HepG2 (cell line): Measurements from ENCODE around the gene ADGRL3. TPM values are rescaled to one million over a fixed set of nuclear protein-coding genes. Genes with fewer than 3 reads are reported as not detected.
"Not testable (repeated sequence)": the region's sequence is repeated elsewhere in the genome, so short reads cannot be mapped to it uniquely, and the experiment has no call there.

Source experiments
- ATAC-seq: fragments of 200-7000 bp; cut with Tn5 transposase; 3 replicates; pipeline ENCODE4 v1.9.1; 2020; ENCODE audit warnings: mild to moderate bottlenecking, moderate library complexity
- BruUV-seq: library from RNA; stranded (reverse); fragments of 400-500 nt; replicated peaks from 2 replicates; lab custom pipeline; 2021; lab: Mats Ljungman, UMichigan
- CTCF ChIA-PET: fragments of 300-600 bp; formaldehyde crosslinking; extraction: SDS; loops from one replicate; lab custom pipeline; 2021; ENCODE audit warnings: low total read pairs, inconsistent platforms, low intra/inter-chr PET ratio; lab: Yijun Ruan, JAX
- POLR2A ChIA-PET: fragments of 350-600 bp; sonication (Branson Sonifier 250); formaldehyde crosslinking; loops from one replicate; lab custom pipeline; 2020; ENCODE audit warnings: antibody characterized with exemption, inconsistent platforms; lab: Yijun Ruan, JAX
- DNase-seq: peaks from one replicate; pipeline ENCODE4 v3.0.0-alpha.2; 2015; ENCODE audit warnings: low spot score
- FAIRE-seq: peaks from 3 replicates; lab custom pipeline; 2011; peaks lifted over from hg19 to GRCh38; lab: Jason Lieb, UNC
- H2AFZ ChIP-seq: one replicate; pipeline ENCODE4 v1.6.1; 2011; ENCODE audit warnings: low read length, inconsistent platforms
- H3K27ac ChIP-seq: fragments of 300-600 bp; 3 replicates; pipeline ENCODE4 v1.8.0; 2011; ENCODE audit warnings: mixed run types, mild to moderate bottlenecking, mixed read lengths, low read length, inconsistent platforms; ENCODE audit not compliant: insufficient read depth; ENCODE audit errors: extremely low read length
- H3K27me3 ChIP-seq, 2 experiments: fragments of 200-600 bp in 1 of 2; 2 replicates in 1 of 2; 3 replicates in 1 of 2; pipeline versions ENCODE4 v1.6.0 to v1.8.0; 2011; ENCODE audit warnings: low read length in 2 of 2, mild to moderate bottlenecking in 2 of 2, moderate library complexity in 2 of 2, inconsistent platforms in 1 of 2; ENCODE audit not compliant: insufficient read depth in 2 of 2, control insufficient read depth in 1 of 2
- H3K36me3 ChIP-seq, 2 experiments: fragments of 200-600 bp in 1 of 2; replicated peaks in 1 of 2; 2 replicates in 1 of 2; 3 replicates in 1 of 2; pipeline versions ENCODE4 v1.5.1 to v1.8.0; 2011; ENCODE audit warnings: low read length in 2 of 2, inconsistent platforms in 1 of 2; ENCODE audit not compliant: insufficient read depth in 2 of 2, control insufficient read depth in 1 of 2
- H3K4me1 ChIP-seq: 2 replicates; pipeline ENCODE4 v1.5.1; 2012; ENCODE audit warnings: low read length, inconsistent platforms; ENCODE audit not compliant: insufficient read depth
- H3K4me2 ChIP-seq: 2 replicates; pipeline ENCODE4 v1.6.0; 2011; ENCODE audit warnings: low read depth, low read length, inconsistent platforms
- H3K4me3 ChIP-seq, 3 experiments: fragments of 200-600 bp in 1 of 3; sonication (generic), shearing (Covaris generic) in 1 of 3; replicated peaks in 1 of 3; 2 replicates each; pipeline ENCODE4 v1.5.1; 2011 to 2016; ENCODE audit warnings: low read length in 3 of 3, inconsistent platforms in 2 of 3, low read depth in 2 of 3, mild to moderate bottlenecking in 2 of 3, control low read depth in 1 of 3, mixed read lengths in 1 of 3; ENCODE audit not compliant: insufficient read depth in 1 of 3
- H3K79me2 ChIP-seq: one replicate; pipeline ENCODE4 v1.6.1; 2011; ENCODE audit warnings: low read length, inconsistent platforms; ENCODE audit not compliant: insufficient read depth
- H3K9ac ChIP-seq: 2 replicates; pipeline ENCODE4 v1.6.0; 2011; ENCODE audit warnings: mild to moderate bottlenecking, low read depth, low read length, inconsistent platforms; ENCODE audit not compliant: insufficient read depth
- H3K9me3 ChIP-seq: 2 replicates; pipeline ENCODE4 v1.5.1; 2012; ENCODE audit warnings: mild to moderate bottlenecking, low read length
- H4K20me1 ChIP-seq: 2 replicates; pipeline ENCODE4 v1.6.0; 2011; ENCODE audit warnings: inconsistent platforms, mild to moderate bottlenecking, low read length, moderate library complexity; ENCODE audit not compliant: insufficient read depth
- HNRNPLL ChIP-seq: fragments of 200-400 bp; formaldehyde crosslinking; IDR thresholded peaks from 2 replicates; pipeline ENCODE4 v1.6.1; 2017; ENCODE audit warnings: mild to moderate bottlenecking, low read depth, low read length; ENCODE audit not compliant: poor library complexity, severe bottlenecking
- ZNF281 ChIP-seq: sonication (generic); formaldehyde crosslinking; IDR thresholded peaks from 2 replicates; pipeline ENCODE4 v1.4.0; 2020; ENCODE audit warnings: missing genetic modification reagents, borderline replicate concordance
- WGBS: methylation state at CpG from one replicate; pipeline ENCODE4 v1.1.6; 2017; ENCODE audit warnings: low lambda C conversion rate; 5-methylcytosine and 5-hydroxymethylcytosine counted together
- in situ Hi-C: cut with HindIII; loops from 2 replicates; pipeline ENCODE4 v1.10.0; 2017; ENCODE audit warnings: low pct_unique_long_range_greater_than_20kb; ENCODE audit not compliant: extremely low pct_ligation_motif_present
- intact Hi-C: fragments of 100-400 bp; cut with micrococcal nuclease; formaldehyde crosslinking; loops from one replicate; pipeline ENCODE4 v1.10.0; 2022; ENCODE audit not compliant: unreplicated experiment
- polyA plus RNA-seq, 8 experiments: library from polyadenylated mRNA; depleted of rRNA in 3 of 8; stranded (reverse) in 7 of 8; unstranded in 1 of 8; fragments of >200 nt; fragmentation: Illumina TruSeq in 4 of 8; extraction: Trizol in 4 of 8; gene quantifications; 2 replicates each; pipeline versions ENCODE4 v1.2.1 to v1.2.3, GENCODE V29; 2011 to 2016; ENCODE audit warnings: low read depth in 4 of 8, missing spikeins in 1 of 8, mixed read lengths in 1 of 8; ENCODE audit not compliant: insufficient read depth in 1 of 8
- total RNA-seq, 5 experiments: library from RNA; depleted of rRNA; stranded (reverse); fragments of >200 nt; fragmentation: Illumina TruSeq; extraction: Trizol; gene quantifications; 2 replicates each; pipeline ENCODE4 v1.2.3, GENCODE V29; 2016; ENCODE audit warnings: low read depth in 1 of 5
- TF ChIP-seq, protein P1 (sequence below): sonication (generic); formaldehyde crosslinking; IDR thresholded peaks from 2 replicates; pipeline ENCODE4 v1.5.1; 2020; ENCODE audit warnings: mild to moderate bottlenecking, missing genetic modification reagents, moderate library complexity

The ADGRL3 gene
- total and polyA plus RNA-seq, 2 of the 13 experiments (the other 11 are each of a cell fraction or from before 2014, with no cell fraction given) = 0.04 to 0.05 TPM

DNA sequence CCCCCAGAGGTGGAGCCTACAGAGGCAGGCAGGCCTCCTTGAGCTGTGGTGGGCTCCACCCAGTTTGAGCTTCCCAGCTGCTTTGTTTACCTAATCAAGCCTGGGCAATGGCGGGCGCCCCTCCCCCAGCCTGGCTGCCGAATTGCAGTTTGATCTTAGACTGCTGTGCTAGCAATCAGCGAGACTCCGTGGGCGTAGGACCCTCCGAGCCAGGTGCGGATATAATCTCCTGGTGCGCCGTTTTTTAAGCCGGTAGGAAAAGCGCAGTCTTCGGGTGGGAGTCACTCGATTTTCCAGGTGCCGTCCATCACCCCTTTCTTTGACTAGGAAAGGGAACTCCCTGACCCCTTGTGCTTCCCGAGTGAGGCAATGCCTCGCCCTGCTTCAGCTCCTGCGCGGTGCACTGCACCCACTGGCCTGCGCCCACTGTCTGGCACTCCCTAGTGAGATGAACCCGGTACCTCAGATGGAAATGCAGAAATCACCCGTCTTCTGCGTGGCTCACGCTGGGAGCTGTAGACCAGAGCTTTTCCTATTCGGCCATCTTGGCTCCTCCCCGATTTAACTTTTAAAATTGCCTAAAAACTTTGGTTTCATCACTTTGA, 446.7 kb downstream of the ADGRL3 start:
- H2AFZ ChIP-seq, H3K27me3 ChIP-seq, CTCF ChIA-PET, DNase-seq, in situ Hi-C loops, H3K9ac ChIP-seq, BruUV-seq, H3K36me3 ChIP-seq, ATAC-seq, H3K4me1 ChIP-seq, H3K9me3 ChIP-seq, intact Hi-C loops, H4K20me1 ChIP-seq, FAIRE-seq, POLR2A ChIA-PET, H3K79me2 ChIP-seq, H3K27ac ChIP-seq: not testable (repeated sequence)
- TF ChIP-seq HNRNPLL (peak; percentile 71), ZNF281 (CRISPR knock-in tag) (0 out of 2 replicates have a peak, but pooled peaks have one; percentile 5)
- TF ChIP-seq, protein P1, sequence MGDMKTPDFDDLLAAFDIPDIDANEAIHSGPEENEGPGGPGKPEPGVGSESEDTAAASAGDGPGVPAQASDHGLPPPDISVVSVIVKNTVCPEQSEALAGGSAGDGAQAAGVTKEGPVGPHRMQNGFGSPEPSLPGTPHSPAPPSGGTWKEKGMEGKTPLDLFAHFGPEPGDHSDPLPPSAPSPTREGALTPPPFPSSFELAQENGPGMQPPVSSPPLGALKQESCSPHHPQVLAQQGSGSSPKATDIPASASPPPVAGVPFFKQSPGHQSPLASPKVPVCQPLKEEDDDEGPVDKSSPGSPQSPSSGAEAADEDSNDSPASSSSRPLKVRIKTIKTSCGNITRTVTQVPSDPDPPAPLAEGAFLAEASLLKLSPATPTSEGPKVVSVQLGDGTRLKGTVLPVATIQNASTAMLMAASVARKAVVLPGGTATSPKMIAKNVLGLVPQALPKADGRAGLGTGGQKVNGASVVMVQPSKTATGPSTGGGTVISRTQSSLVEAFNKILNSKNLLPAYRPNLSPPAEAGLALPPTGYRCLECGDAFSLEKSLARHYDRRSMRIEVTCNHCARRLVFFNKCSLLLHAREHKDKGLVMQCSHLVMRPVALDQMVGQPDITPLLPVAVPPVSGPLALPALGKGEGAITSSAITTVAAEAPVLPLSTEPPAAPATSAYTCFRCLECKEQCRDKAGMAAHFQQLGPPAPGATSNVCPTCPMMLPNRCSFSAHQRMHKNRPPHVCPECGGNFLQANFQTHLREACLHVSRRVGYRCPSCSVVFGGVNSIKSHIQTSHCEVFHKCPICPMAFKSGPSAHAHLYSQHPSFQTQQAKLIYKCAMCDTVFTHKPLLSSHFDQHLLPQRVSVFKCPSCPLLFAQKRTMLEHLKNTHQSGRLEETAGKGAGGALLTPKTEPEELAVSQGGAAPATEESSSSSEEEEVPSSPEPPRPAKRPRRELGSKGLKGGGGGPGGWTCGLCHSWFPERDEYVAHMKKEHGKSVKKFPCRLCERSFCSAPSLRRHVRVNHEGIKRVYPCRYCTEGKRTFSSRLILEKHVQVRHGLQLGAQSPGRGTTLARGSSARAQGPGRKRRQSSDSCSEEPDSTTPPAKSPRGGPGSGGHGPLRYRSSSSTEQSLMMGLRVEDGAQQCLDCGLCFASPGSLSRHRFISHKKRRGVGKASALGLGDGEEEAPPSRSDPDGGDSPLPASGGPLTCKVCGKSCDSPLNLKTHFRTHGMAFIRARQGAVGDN (CRISPR knock-in tag) = 0 out of 2 replicates have a peak, but pooled peaks have one; percentile 9
- 39% methylated on average over 10 of the region's 26 CpGs for WGBS
- H3K4me2 ChIP-seq = peak overlapping the region; percentile 39; the same call in 1 of the 2 replicates
- H3K4me3 ChIP-seq = peak overlapping the region in 2 of 3 experiments; percentile 39 to 40; a peak in 3 of 6 replicates
